Naive thymus-derived CD8-positive, alpha-beta T cell (primary cell): ENCODE results near the gene CEP120. TPM values are rescaled to one million over a fixed set of nuclear protein-coding genes. Genes with fewer than 3 reads are reported as not detected.
"Not testable (repeated sequence)": the region's sequence is repeated elsewhere in the genome, so short reads cannot be mapped to it uniquely, and the experiment has no call there.

Experiments
- ATAC-seq, 2 donors: fragments of 150-1000 bp; cut with Tn5 transposase in 1 of 2; sonication (Bioruptor Pico), chemical (Tn5 transposase) in 1 of 2; 1 replicate in 1 of 2; 2 replicates in 1 of 2; pipeline ENCODE4 v1.10.0; 2021; ENCODE audit warnings: mild to moderate bottlenecking in 2 of 2, moderate library complexity in 2 of 2
- POLR2A ChIA-PET: fragments of 350-600 bp; sonication (Branson Sonifier 250); formaldehyde crosslinking; loops from one replicate; lab custom pipeline; 2021; ENCODE audit warnings: antibody characterized with exemption; lab: Charles Lee
- DNase-seq, 10 donors: peaks; one replicate each; pipeline versions ENCODE4 v3.0.0 to v3.0.0-alpha.2; 2020 to 2022
- H3K27ac Mint-ChIP-seq, 10 donors: one replicate each; pipeline ENCODE4 v1.8.0; 2020 to 2022; ENCODE audit warnings: mild to moderate bottlenecking in 10 of 10, mixed read lengths in 10 of 10, moderate library complexity in 4 of 10, inconsistent platforms in 1 of 10
- H3K27me3 Mint-ChIP-seq, 5 donors: one replicate each; pipeline ENCODE4 v1.8.0; 2021 to 2022; ENCODE audit warnings: mixed read lengths in 5 of 5
- H3K36me3 Mint-ChIP-seq, 3 donors: one replicate each; pipeline ENCODE4 v1.8.0; 2020 to 2022; ENCODE audit warnings: mixed read lengths in 3 of 3, mild to moderate bottlenecking in 2 of 3, inconsistent platforms in 1 of 3
- H3K4me1 Mint-ChIP-seq, 4 donors: one replicate each; pipeline ENCODE4 v1.8.0; 2021 to 2022; ENCODE audit warnings: mixed read lengths in 4 of 4
- H3K4me3 Mint-ChIP-seq, 10 donors: one replicate each; pipeline ENCODE4 v1.8.0; 2020 to 2022; ENCODE audit warnings: mild to moderate bottlenecking in 10 of 10, mixed read lengths in 10 of 10, moderate library complexity in 6 of 10, inconsistent platforms in 1 of 10
- H3K9me3 Mint-ChIP-seq, 9 donors: one replicate each; pipeline ENCODE4 v1.8.0; 2020 to 2022; ENCODE audit warnings: mixed read lengths in 9 of 9, mild to moderate bottlenecking in 3 of 9, inconsistent platforms in 1 of 9, moderate library complexity in 1 of 9
- polyA plus RNA-seq, 3 donors: library from polyadenylated mRNA; unstranded; fragments of 300-500 nt; fragmentation: Illumina TruSeq; gene quantifications; one replicate each; pipeline ENCODE4 v1.2.3, GENCODE V29; 2021
- total RNA-seq, 8 experiments: library from RNA in 2 of 8; stranded (reverse) in 2 of 8; gene quantifications; one replicate each; pipeline ENCODE4 v1.2.3 and lab custom pipeline; 2021 to 2026

CEP120 gene
- total and polyA plus RNA-seq, 5 experiments from 2014 or later, result 13.8 to 70.6 (median 25.9) TPM

DNA sequence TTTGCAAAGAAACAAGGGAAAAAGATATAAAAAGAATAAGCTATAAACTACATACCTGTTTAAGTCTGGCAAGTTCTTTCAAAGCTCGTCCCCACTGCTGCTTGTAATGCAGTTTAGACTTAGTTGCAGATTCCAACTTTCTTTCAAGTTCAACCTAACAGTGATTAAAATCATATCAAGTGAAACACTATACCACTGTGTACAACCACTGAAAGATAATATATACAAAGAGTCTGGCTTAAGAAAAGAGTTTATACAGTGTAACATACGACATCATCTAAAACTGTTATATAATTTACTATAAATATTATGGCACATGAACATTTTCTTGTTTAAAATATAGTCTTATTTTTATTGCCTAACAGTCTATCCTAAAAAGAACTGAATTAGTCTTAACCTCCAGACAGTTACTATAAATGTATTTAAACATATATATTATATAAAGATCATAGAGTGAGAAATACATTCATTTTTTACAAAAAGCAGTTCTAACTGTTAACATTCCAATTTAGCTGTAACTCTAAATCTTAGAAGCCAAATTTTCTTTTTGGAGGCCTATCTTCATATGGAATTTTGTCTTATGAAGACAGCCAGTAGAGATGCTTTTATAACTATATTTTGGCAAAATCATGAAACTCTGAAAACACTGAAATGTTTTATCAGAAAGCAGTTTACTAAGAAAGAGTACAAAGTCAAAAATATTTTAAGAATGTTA lies 58.6 kb downstream of the CEP120 start:
- Mint-ChIP-seq H3K4me3 (no peak overlapping the region), H3K9me3 (no peaks in the 10 kb centered on the region), H3K4me1 (peaks cover 2 to 8% (median 6%) of the 10 kb centered on the region in 4 donors), H3K27me3 (no peaks in the 10 kb centered on the region), H3K36me3 (peaks cover 23 to 74% (median 44%) of the 10 kb centered on the region in 3 donors), H3K27ac (no peak overlapping the region)
- DNase-seq (no peak), ATAC-seq (no peak)
- POLR2A ChIA-PET, result no interaction called here

- Mint-ChIP-seq H3K27me3 (no peaks in the 10 kb centered on the region), H3K27ac (peak overlapping the region in 1 of 10 donors; percentile 26), H3K36me3 (peaks cover 35 to 80% (median 72%) of the 10 kb centered on the region in 3 donors), H3K4me3 (no peak overlapping the region), H3K9me3 (peaks cover 0 to 9% (median 3%) of the 10 kb centered on the region in 9 donors), H3K4me1 (peaks cover 2 to 10% (median 6%) of the 10 kb centered on the region in 4 donors)
- DNase-seq (no peak), ATAC-seq (no peak)
- POLR2A ChIA-PET, result no interaction called here
Measured at GRCh38 chr5:123360910-123361309, 62.3 kb downstream of the CEP120 start.

DNA sequence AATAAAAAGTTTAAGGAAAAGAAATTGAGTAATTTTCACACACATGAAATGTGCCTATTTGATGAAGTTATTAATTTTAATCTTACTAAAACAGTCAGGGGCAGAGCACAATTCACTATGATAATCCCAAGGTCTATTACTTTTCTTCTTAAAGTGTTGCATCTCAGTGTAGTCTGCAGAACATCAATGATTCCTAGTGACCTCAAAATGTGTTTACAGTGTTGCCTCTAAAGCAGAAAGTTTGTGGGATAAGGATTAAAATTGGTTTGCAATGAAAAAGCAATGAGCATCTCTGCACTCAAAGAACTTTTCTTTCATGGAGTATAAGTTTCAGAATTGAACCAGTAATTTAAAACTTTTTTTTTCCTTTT lies 63.0 kb downstream of the CEP120 start:
- POLR2A ChIA-PET, result no interaction called here
- no peak for DNase-seq
- H3K9me3 Mint-ChIP-seq, result peaks cover 0 to 9% (median 3%) of the 10 kb centered on the region in 9 donors
- no peak overlapping the region for H3K4me3 Mint-ChIP-seq
- peak overlapping the region in 1 of 10 donors; percentile 88 for H3K27ac Mint-ChIP-seq
- H3K27me3 Mint-ChIP-seq, result no peaks in the 10 kb centered on the region
- peaks cover 35 to 78% (median 71%) of the 10 kb centered on the region in 3 donors for H3K36me3 Mint-ChIP-seq
- no peak for ATAC-seq
- H3K4me1 Mint-ChIP-seq, result peaks cover 2 to 10% (median 6%) of the 10 kb centered on the region in 4 donors

GRCh38 chr5:123359454-123360200 lies 63.6 kb downstream of the CEP120 start:
- Mint-ChIP-seq H3K36me3 (peaks cover 35 to 79% (median 71%) of the 10 kb centered on the region in 3 donors), H3K27me3 (no peaks in the 10 kb centered on the region), H3K4me3 (no peak overlapping the region), H3K4me1 (peaks cover 2 to 10% (median 6%) of the 10 kb centered on the region in 4 donors), H3K9me3 (peaks cover 0 to 9% (median 3%) of the 10 kb centered on the region in 9 donors), H3K27ac (no peak overlapping the region)
- POLR2A ChIA-PET, result no interaction called here
- DNase-seq (no peak), ATAC-seq (no peak)

GRCh38 chr5:123358751-123359150 lies 64.5 kb downstream of the CEP120 start:
- Mint-ChIP-seq H3K4me3 (no peak overlapping the region), H3K4me1 (peaks cover 2 to 14% (median 6%) of the 10 kb centered on the region in 4 donors), H3K27me3 (no peaks in the 10 kb centered on the region), H3K36me3 (peaks cover 35 to 74% (median 74%) of the 10 kb centered on the region in 3 donors), H3K9me3 (peaks cover 0 to 9% (median 3%) of the 10 kb centered on the region in 9 donors), H3K27ac (no peak overlapping the region)
- no peak for DNase-seq
- POLR2A ChIA-PET, result no interaction called here
- no peak for ATAC-seq

DNA sequence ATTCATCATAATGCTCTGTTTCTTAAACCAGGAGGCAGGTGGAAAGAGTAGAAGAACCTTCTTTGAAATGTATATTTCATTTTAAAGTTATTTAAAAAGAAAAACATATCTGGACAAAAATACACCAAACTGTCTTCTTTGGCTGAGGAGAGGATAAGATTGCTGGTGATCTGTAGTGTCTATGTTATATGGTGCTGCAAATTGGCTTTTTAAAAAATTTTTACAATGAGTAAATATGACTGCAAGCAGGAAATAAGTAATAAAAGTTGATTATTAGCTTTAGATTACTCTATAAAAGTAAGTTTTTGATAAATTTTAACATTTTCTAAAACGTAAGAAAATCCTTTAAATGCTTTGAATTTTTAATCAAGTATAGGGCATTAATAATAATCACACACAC lies 64.9 kb downstream of the CEP120 start:
- Mint-ChIP-seq H3K9me3 (peaks cover 0 to 9% (median 4%) of the 10 kb centered on the region in 9 donors), H3K4me1 (peaks cover 2 to 16% (median 6%) of the 10 kb centered on the region in 4 donors), H3K36me3 (peaks cover 35 to 77% (median 73%) of the 10 kb centered on the region in 3 donors), H3K27me3 (no peaks in the 10 kb centered on the region), H3K4me3 (no peak overlapping the region), H3K27ac (no peak overlapping the region)
- DNase-seq, result no peak
- POLR2A ChIA-PET, result no interaction called here
- no peak for ATAC-seq

GRCh38 chr5:123351820-123352219 lies 71.4 kb downstream of the CEP120 start:
- DNase-seq (no peak), ATAC-seq (no peak)
- Mint-ChIP-seq H3K27me3 (no peaks in the 10 kb centered on the region), H3K36me3 (peaks cover 0 to 61% (median 27%) of the 10 kb centered on the region in 3 donors), H3K4me3 (no peak overlapping the region), H3K4me1 (peaks cover 0 to 6% (median 0%) of the 10 kb centered on the region in 4 donors), H3K27ac (peak overlapping the region in 1 of 10 donors; percentile 25), H3K9me3 (peaks cover 0 to 9% (median 0%) of the 10 kb centered on the region in 9 donors)
- POLR2A ChIA-PET, result no interaction called here

GRCh38 chr5:123351240-123351639 lies 72.0 kb downstream of the CEP120 start:
- POLR2A ChIA-PET, result no interaction called here
- ATAC-seq (no peak), DNase-seq (no peak)
- H3K9me3 Mint-ChIP-seq, result peaks cover 0 to 3% (median 0%) of the 10 kb centered on the region in 9 donors
- H3K27me3 Mint-ChIP-seq, result no peaks in the 10 kb centered on the region
- H3K36me3 Mint-ChIP-seq, result peaks cover 0 to 61% (median 24%) of the 10 kb centered on the region in 3 donors
- peaks cover 0 to 10% (median 0%) of the 10 kb centered on the region in 4 donors for H3K4me1 Mint-ChIP-seq
- no peak overlapping the region for H3K4me3 Mint-ChIP-seq
- H3K27ac Mint-ChIP-seq, result peak overlapping the region in 1 of 10 donors; percentile 10

- Mint-ChIP-seq H3K4me1 (peaks cover 0 to 13% (median 0%) of the 10 kb centered on the region in 4 donors), H3K27me3 (no peaks in the 10 kb centered on the region), H3K36me3 (peaks cover 0 to 62% (median 21%) of the 10 kb centered on the region in 3 donors), H3K9me3 (peaks cover 0 to 3% (median 0%) of the 10 kb centered on the region in 9 donors), H3K27ac (peak overlapping the region in 2 of 10 donors; percentile 10 to 17), H3K4me3 (no peak overlapping the region)
- ATAC-seq (no peak), DNase-seq (no peak)
- POLR2A ChIA-PET, result no interaction called here
Measured at GRCh38 chr5:123350742-123351141, 72.5 kb downstream of the CEP120 start.

DNA sequence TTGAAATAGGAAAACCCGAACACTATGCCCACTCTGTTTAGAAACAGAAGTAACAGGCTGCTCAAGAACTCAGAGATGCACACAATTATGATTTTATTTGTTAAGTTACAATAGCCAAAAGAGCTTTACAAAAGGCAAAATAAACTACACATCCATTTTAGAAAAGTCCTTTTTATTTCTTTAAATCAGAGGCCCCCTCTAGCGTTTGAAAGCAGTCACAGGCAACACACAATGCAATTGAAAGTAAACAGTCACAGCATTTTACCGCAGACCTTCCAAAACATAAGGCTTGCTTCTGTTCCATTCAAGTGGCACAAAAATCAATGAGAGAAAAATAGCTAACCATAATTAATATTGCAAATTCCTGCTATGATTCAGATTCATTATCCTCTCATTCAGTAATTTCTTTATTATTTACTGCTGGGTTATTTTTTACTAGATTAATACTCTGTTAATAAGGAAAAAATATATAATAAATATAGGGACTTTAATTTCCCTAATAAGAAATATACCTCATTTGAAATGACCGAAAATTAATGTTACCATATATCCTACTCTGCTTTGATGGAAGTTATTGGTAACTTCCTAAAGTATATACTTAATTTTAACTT lies 78.3 kb downstream of the CEP120 start:
- peak overlapping the region in 1 of 10 donors; percentile 56 for H3K27ac Mint-ChIP-seq
- POLR2A ChIA-PET, result no interaction called here
- H3K9me3 Mint-ChIP-seq, result no peaks in the 10 kb centered on the region
- no peak for DNase-seq
- H3K4me1 Mint-ChIP-seq, result peaks cover 0 to 6% (median 0%) of the 10 kb centered on the region in 4 donors
- H3K4me3 Mint-ChIP-seq, result no peak overlapping the region
- H3K27me3 Mint-ChIP-seq, result no peaks in the 10 kb centered on the region
- H3K36me3 Mint-ChIP-seq, result peaks cover 0 to 46% (median 6%) of the 10 kb centered on the region in 3 donors
- ATAC-seq, result no peak

DNA sequence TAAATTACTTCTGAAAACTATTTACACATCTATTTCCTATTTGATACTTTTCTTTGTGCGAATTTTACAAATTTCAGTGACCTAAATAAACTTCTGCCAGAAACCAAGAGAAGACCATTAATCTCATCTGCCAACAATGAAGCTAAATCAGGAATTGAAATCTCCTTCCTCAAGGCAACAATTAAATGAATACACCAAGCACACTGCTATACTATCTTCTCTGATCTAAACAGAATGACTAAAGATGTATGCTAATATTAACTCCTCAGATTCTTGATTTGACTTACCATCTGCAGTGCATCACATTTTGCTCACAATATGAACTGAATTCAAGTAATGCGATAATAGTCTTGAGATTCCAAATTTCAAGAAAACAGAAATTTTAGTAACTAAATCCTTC lies 82.3 kb downstream of the CEP120 start:
- Mint-ChIP-seq H3K27ac (no peak overlapping the region), H3K27me3 (peaks cover 0 to 1% (median 0%) of the 10 kb centered on the region in 5 donors), H3K4me3 (no peak overlapping the region), H3K9me3 (no peaks in the 10 kb centered on the region), H3K36me3 (peaks cover 0 to 12% (median 2%) of the 10 kb centered on the region in 3 donors), H3K4me1 (peaks cover 0 to under 1% (median 0%) of the 10 kb centered on the region in 4 donors)
- DNase-seq, result no peak
- POLR2A ChIA-PET, result no interaction called here
- ATAC-seq, result no peak

DNA sequence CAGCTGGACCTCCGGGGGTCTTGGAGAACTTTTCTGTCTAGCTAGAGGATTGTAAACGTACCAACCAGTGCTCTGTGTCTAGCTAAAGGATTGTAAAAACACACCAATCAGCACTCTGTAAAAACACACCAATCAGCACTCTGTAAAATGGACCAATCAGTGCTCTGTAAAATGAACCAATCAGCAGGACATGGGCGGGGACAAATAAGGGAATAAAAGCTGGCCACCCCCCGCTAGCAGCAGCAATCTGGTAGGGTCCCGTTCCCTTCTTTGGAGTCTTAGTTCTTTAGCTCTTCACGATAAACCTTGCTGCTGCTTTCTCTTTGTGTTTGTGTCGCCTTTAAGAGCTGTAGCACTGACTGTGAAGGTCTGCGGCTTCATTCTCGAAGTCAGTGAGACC lies 114.8 kb downstream of the CEP120 start:
- H3K36me3 Mint-ChIP-seq, POLR2A ChIA-PET, H3K4me3 Mint-ChIP-seq, H3K4me1 Mint-ChIP-seq, DNase-seq, H3K9me3 Mint-ChIP-seq, H3K27ac Mint-ChIP-seq, ATAC-seq: not testable (repeated sequence)
- peaks cover 0 to 10% (median 1%) of the 10 kb centered on the region in 5 donors for H3K27me3 Mint-ChIP-seq
